ENCODE measurements around the gene ATP6V1C2.

Gene ATP6V1C2

GRCh38 chr2:10792001-10792634, 70.7 kb downstream of the ATP6V1C2 start:
- no peak overlapping the region for H3K27ac ChIP-seq (ENCODE audit: extremely low read depth, low read depth, low read length)
- ChIA-PET CTCF (interaction anchor here (0.6 to 3.2 kb wide), 6 partner anchors 9 to 90 kb away, joined by 3 to 16 read pairs (median 4); no protein-coding TSS in a partner anchor), POLR2A (interaction anchor here (1.3 kb wide), 1 partner anchor 20 kb away, joined by 3 read pairs; no protein-coding TSS in a partner anchor)
- H3K9me3 ChIP-seq (ENCODE audit: control insufficient read depth, insufficient read depth, low read depth, low read length) = no peaks in the 10 kb centered on the region
- peaks cover 56 to 90% of the 10 kb centered on the region in 2 experiments for H3K36me3 ChIP-seq (ENCODE audit: control insufficient read depth in 2 of 2, insufficient read depth in 1 of 2, low read length in 2 of 2)
- H3K4me1 ChIP-seq (ENCODE audit: control insufficient read depth, insufficient read depth, low read length) = no peaks in the 10 kb centered on the region
- TF ChIP-seq, protein P1, sequence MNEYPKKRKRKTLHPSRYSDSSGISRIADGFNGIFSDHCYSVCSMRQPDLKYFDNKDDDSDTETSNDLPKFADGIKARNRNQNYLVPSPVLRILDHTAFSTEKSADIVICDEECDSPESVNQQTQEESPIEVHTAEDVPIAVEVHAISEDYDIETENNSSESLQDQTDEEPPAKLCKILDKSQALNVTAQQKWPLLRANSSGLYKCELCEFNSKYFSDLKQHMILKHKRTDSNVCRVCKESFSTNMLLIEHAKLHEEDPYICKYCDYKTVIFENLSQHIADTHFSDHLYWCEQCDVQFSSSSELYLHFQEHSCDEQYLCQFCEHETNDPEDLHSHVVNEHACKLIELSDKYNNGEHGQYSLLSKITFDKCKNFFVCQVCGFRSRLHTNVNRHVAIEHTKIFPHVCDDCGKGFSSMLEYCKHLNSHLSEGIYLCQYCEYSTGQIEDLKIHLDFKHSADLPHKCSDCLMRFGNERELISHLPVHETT (tag by site-specific recombination; IDR thresholded peaks at IDR 0.05) = no peak
- TF ChIP-seq, protein P2, sequence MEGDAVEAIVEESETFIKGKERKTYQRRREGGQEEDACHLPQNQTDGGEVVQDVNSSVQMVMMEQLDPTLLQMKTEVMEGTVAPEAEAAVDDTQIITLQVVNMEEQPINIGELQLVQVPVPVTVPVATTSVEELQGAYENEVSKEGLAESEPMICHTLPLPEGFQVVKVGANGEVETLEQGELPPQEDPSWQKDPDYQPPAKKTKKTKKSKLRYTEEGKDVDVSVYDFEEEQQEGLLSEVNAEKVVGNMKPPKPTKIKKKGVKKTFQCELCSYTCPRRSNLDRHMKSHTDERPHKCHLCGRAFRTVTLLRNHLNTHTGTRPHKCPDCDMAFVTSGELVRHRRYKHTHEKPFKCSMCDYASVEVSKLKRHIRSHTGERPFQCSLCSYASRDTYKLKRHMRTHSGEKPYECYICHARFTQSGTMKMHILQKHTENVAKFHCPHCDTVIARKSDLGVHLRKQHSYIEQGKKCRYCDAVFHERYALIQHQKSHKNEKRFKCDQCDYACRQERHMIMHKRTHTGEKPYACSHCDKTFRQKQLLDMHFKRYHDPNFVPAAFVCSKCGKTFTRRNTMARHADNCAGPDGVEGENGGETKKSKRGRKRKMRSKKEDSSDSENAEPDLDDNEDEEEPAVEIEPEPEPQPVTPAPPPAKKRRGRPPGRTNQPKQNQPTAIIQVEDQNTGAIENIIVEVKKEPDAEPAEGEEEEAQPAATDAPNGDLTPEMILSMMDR (tag by site-specific recombination; IDR thresholded peaks at IDR 0.05) = no peak
- TF ChIP-seq ZNF324 (tag by site-specific recombination; IDR thresholded peaks at IDR 0.05) (no peak), ZBTB17 (tag by site-specific recombination; IDR thresholded peaks at IDR 0.05) (no peak), ZNF202 (tag by site-specific recombination; IDR thresholded peaks at IDR 0.05; ENCODE audit: borderline replicate concordance) (no peak), ZNF610 (tag by site-specific recombination; IDR thresholded peaks at IDR 0.05; ENCODE audit: borderline replicate concordance) (no peak), ZNF791 (tag by site-specific recombination; IDR thresholded peaks at IDR 0.05) (no peak), ZNF175 (tag by site-specific recombination; IDR thresholded peaks at IDR 0.05) (no peak), ZNF48 (tag by site-specific recombination; IDR thresholded peaks at IDR 0.05) (no peak), ZNF677 (tag by site-specific recombination; IDR thresholded peaks at IDR 0.05) (no peak), ZBTB10 (tag by site-specific recombination; IDR thresholded peaks at IDR 0.05) (no peak)
- no peak overlapping the region for H3K4me3 ChIP-seq (ENCODE audit: low read depth, low read length)

- Histone ChIP-seq H3K4me1 (ENCODE audit: control insufficient read depth, insufficient read depth, low read length) (no peaks in the 10 kb centered on the region), H3K27ac (ENCODE audit: extremely low read depth, low read depth, low read length) (no peak overlapping the region), H3K36me3 (ENCODE audit: control insufficient read depth in 2 of 2, insufficient read depth in 1 of 2, low read length in 2 of 2) (peaks cover 53 to 90% of the 10 kb centered on the region in 2 experiments), H3K4me3 (ENCODE audit: low read depth, low read length) (no peak overlapping the region), H3K9me3 (ENCODE audit: control insufficient read depth, insufficient read depth, low read depth, low read length) (no peaks in the 10 kb centered on the region)
- POLR2A ChIA-PET = no interaction called here
- TF ChIP-seq ZBTB10 (tag by site-specific recombination; IDR thresholded peaks at IDR 0.05) = no peak
- CTCF ChIA-PET = interaction anchor here (0.6 to 3.2 kb wide), 5 partner anchors 10 to 39 kb away, joined by 3 to 16 read pairs (median 3); no protein-coding TSS in a partner anchor
Measured at GRCh38 chr2:10792660-10793400, 71.4 kb downstream of the ATP6V1C2 start.

All from HEK293 (cell line).